Heart right ventricle (tissue), 16 donors: ENCODE results near the gene COL8A2. TPM values are rescaled to one million over a fixed set of nuclear protein-coding genes. Genes with fewer than 3 reads are reported as not detected.

Experiments
- ATAC-seq, 8 donors: fragments of 200-7000 bp; cut with Tn5 transposase; one replicate each; pipeline ENCODE4 v1.9.1; 2020; ENCODE audit warnings: mild to moderate bottlenecking in 8 of 8, moderate library complexity in 8 of 8, moderate number of reproducible peaks in 1 of 8
- DNase-seq, 2 donors: peaks; one replicate each; pipeline ENCODE4 v3.0.0-alpha.2; 2020
- H3K27ac ChIP-seq, 10 donors: fragments of 200-600 bp; sonication (generic) in 2 of 10; one replicate each; pipeline versions ENCODE4 v1.5.0 to v1.8.0; 2020 to 2022; ENCODE audit warnings: mild to moderate bottlenecking in 3 of 10
- H3K27me3 ChIP-seq, 7 donors: fragments of 200-600 bp; one replicate each; pipeline ENCODE4 v1.8.0; 2021 to 2022; ENCODE audit warnings: mild to moderate bottlenecking in 2 of 7
- H3K36me3 ChIP-seq, 9 donors: fragments of 200-600 bp; sonication (generic) in 1 of 9; one replicate each; pipeline versions ENCODE4 v1.5.0 to v1.8.0; 2020 to 2022; ENCODE audit warnings: mild to moderate bottlenecking in 2 of 9
- H3K4me1 ChIP-seq, 9 donors: fragments of 200-600 bp; sonication (generic) in 1 of 9; one replicate each; pipeline versions ENCODE4 v1.5.0 to v1.8.0; 2020 to 2022; ENCODE audit warnings: mild to moderate bottlenecking in 4 of 9
- H3K4me3 ChIP-seq, 10 donors: fragments of 200-600 bp; sonication (generic) in 2 of 10; one replicate each; pipeline versions ENCODE4 v1.5.0 to v1.8.0; 2020 to 2022; ENCODE audit warnings: mild to moderate bottlenecking in 7 of 10, moderate library complexity in 2 of 10
- H3K9me3 ChIP-seq, 11 donors: fragments of 200-600 bp in 10 of 11; sonication (generic) in 2 of 11; one replicate each; pipeline versions ENCODE4 v1.5.0 to v1.8.0; 2013 to 2022; ENCODE audit warnings: mild to moderate bottlenecking in 2 of 11, control low read depth in 1 of 11, moderate library complexity in 1 of 11
- WGBS, 2 donors: extraction: QIAGEN DNeasy Blood & Tissue Kit; methylation state at CpG; one replicate each; pipeline ENCODE4 v1.1.7; 2013; ENCODE audit warnings: inconsistent platforms in 1 of 2; 5-methylcytosine and 5-hydroxymethylcytosine counted together
- intact Hi-C, 10 donors: fragments of 100-400 bp; cut with DNase I; formaldehyde crosslinking; loops; one replicate each; pipeline versions ENCODE4 v1.11.1 to v1.14.2; 2022
- polyA plus RNA-seq, 2 donors: library from polyadenylated mRNA; stranded (reverse); fragments of 200-250 nt; gene quantifications; one replicate each; pipeline ENCODE4 v1.2.3, GENCODE V29; 2013
- total RNA-seq, 10 donors: library from RNA; stranded (reverse); fragmentation: NEBNext Ultra II Directional in 3 of 10; extraction: Animal tissue kit (Norgen Biotek cat#: 25700) in 3 of 10; gene quantifications; one replicate each; pipeline versions ENCODE4 v1.2.1 to v1.2.4, GENCODE V29; 2021 to 2023
- TF ChIP-seq, protein P1 (sequence below), 9 donors: fragments of 200-600 bp; sonication (generic) in 2 of 9; IDR thresholded peaks; one replicate each; pipeline versions ENCODE4 v1.5.0 to v1.8.0; 2021 to 2022; ENCODE audit warnings: antibody characterized with exemption in 9 of 9, mild to moderate bottlenecking in 5 of 9, moderate library complexity in 1 of 9
- donor health status: Arrhythmogenic right ventricular cardiomyopathy.
- donor health status: ischemic (EF 13 %, LVEDD 7.1; RV severe dilation, severe dysfunction).
- donor health status: healthy with polysubstance abuse.
- donor health status: DM: no; HTN: yes; CAD: no.
- donor health status: DM: no; HTN: no; CAD: no.
- donor health status: ischemic (EF 25% LVEDD 6.9; RV normal size, moderate dysfunction).
- donor health status: ischemic (EF 25% LVEDD 5.7; RV mildly dilated, moderate dysfunction).
- donor health status: healthy.
- donor health status: DM: yes; HTN: yes; CAD: no.
- donor health status: Ischemic cardiomyopathy.
- donor health status: ischemic (EF 35%, LVEDD 5.7; RV mildly dilated, moderate dysfunction).
- donor health status: nonischemic (EF 11% LVEDD 7.7; RV severe dilation, severe dysfunction).
- donor health status: DM: yes; HTN: yes; CAD: no.
- donor health status: PGD.
- donor health status: ischemic (EF 29% LVEDD 5.4; RV normal size, mild dysfunction).
- donor health status: nonischemic (EF 23%, LVEDD 6.1; RV moderate dilation, normal function).

The COL8A2 gene
- total and polyA plus RNA-seq, 12 donors, result 0.53 to 2.0 (median 0.73) TPM

DNA sequence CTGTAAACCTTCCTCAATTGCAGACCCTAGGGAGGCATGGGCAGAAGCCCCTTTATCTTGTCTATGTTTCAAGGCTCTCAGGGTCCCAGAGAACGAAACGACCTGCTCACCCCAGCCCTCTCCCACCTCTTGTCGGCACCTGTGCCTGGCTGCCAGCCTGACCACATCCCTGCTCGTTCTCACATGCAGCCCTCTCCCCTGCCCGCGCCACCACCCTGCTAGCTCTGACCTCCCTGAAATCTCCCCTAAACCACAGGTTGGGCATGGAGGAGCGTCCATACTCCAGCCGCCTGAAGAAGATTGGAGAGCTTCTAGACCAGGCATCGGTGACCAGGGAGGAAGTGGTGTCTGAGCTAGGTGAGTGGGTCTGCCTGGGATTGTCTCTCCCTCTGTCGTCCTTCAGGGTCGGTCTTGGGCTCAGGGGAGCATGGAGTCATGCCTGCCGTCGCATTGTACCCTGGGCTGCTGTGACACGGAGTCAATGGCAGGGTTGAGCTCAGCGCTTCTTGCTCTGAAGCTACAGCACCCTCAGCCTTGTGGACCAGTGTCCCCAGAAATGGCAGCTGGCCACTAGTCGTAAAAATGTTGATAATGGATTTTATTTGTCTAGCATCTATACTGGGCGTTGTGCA, 32.7 kb downstream of the COL8A2 start:
- H3K27ac ChIP-seq, result no peak overlapping the region
- H3K4me1 ChIP-seq, result peaks cover 3 to 68% (median 59%) of the 10 kb centered on the region in 9 donors
- peaks cover 0 to 69% (median 26%) of the 10 kb centered on the region in 9 donors for H3K36me3 ChIP-seq
- no peak for DNase-seq
- no peaks in the 10 kb centered on the region for H3K9me3 ChIP-seq
- ATAC-seq, result no peak
- TF ChIP-seq, protein P1, sequence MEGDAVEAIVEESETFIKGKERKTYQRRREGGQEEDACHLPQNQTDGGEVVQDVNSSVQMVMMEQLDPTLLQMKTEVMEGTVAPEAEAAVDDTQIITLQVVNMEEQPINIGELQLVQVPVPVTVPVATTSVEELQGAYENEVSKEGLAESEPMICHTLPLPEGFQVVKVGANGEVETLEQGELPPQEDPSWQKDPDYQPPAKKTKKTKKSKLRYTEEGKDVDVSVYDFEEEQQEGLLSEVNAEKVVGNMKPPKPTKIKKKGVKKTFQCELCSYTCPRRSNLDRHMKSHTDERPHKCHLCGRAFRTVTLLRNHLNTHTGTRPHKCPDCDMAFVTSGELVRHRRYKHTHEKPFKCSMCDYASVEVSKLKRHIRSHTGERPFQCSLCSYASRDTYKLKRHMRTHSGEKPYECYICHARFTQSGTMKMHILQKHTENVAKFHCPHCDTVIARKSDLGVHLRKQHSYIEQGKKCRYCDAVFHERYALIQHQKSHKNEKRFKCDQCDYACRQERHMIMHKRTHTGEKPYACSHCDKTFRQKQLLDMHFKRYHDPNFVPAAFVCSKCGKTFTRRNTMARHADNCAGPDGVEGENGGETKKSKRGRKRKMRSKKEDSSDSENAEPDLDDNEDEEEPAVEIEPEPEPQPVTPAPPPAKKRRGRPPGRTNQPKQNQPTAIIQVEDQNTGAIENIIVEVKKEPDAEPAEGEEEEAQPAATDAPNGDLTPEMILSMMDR (IDR thresholded peaks at IDR 0.05), result no peak
- intact Hi-C loops, result loop anchor here in 4 of 10 donors (10.0 kb wide), 4 partner anchors 123 to 333 kb away; no protein-coding TSS in a partner anchor
- H3K4me3 ChIP-seq, result no peak overlapping the region
- H3K27me3 ChIP-seq, result no peaks in the 10 kb centered on the region
- WGBS, 2 donors, result 93 to 94% methylated on average over 17 of the region's 17 CpGs

DNA sequence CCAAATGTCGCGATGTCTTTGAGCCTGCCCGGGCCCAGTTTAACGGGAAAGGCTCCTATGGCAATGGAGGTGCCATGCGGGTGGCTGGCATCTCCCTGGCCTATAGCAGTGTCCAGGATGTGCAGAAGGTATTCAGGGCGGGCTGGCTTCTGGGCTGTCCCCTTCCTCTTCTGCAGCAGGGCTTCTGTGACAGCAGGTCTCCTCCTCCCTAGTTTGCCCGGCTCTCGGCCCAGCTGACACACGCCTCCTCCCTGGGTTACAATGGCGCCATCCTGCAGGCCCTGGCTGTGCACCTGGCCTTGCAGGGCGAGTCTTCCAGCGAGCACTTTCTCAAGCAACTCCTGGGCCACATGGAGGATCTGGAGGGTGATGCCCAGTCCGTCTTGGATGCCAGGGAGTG, 33.3 kb downstream of the COL8A2 start:
- 95 to 96% methylated on average over 13 of the region's 13 CpGs for WGBS, 2 donors
- Histone ChIP-seq H3K27ac (no peak overlapping the region), H3K27me3 (no peaks in the 10 kb centered on the region), H3K4me1 (peaks cover 3 to 68% (median 59%) of the 10 kb centered on the region in 9 donors), H3K36me3 (peaks cover 0 to 67% (median 26%) of the 10 kb centered on the region in 9 donors), H3K9me3 (no peaks in the 10 kb centered on the region), H3K4me3 (no peak overlapping the region)
- no peak for DNase-seq
- intact Hi-C loops, result loop anchor here in 4 of 10 donors (10.0 kb wide), 4 partner anchors 123 to 333 kb away; no protein-coding TSS in a partner anchor
- ATAC-seq, result no peak
- TF ChIP-seq, protein P1 (IDR thresholded peaks at IDR 0.05), result no peak

DNA sequence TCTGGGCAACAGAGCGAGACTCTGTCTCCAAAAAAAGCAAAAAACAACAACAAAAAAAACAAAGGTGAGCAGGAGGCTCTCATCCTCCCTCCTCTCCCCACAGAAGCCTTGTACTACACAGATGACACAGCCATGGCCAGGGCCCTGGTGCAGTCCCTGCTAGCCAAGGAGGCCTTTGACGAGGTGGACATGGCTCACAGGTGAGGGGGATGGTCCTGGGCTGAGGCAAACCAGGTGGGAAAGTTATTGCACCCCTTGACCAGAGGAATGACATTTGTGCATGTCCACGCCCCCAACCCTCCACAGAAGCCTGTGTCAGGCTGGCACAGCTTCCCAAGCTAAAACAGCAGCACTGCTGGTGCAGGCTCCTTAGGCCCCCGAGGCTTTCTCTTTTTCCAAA, 33.9 kb downstream of the COL8A2 start:
- Histone ChIP-seq H3K27ac (no peak overlapping the region), H3K27me3 (peaks cover 0 to 1% (median 0%) of the 10 kb centered on the region in 7 donors), H3K4me3 (no peak overlapping the region), H3K36me3 (peaks cover 0 to 61% (median 24%) of the 10 kb centered on the region in 9 donors), H3K9me3 (no peaks in the 10 kb centered on the region), H3K4me1 (peaks cover 3 to 64% (median 57%) of the 10 kb centered on the region in 9 donors)
- TF ChIP-seq, protein P1 (IDR thresholded peaks at IDR 0.05), result no peak
- ATAC-seq (no peak), DNase-seq (no peak)
- WGBS, 2 donors, result 93 to 94% methylated on average over 4 of the region's 4 CpGs
- intact Hi-C loops, result loop anchor here in 4 of 10 donors (10.0 kb wide), 4 partner anchors 124 to 334 kb away; no protein-coding TSS in a partner anchor

DNA sequence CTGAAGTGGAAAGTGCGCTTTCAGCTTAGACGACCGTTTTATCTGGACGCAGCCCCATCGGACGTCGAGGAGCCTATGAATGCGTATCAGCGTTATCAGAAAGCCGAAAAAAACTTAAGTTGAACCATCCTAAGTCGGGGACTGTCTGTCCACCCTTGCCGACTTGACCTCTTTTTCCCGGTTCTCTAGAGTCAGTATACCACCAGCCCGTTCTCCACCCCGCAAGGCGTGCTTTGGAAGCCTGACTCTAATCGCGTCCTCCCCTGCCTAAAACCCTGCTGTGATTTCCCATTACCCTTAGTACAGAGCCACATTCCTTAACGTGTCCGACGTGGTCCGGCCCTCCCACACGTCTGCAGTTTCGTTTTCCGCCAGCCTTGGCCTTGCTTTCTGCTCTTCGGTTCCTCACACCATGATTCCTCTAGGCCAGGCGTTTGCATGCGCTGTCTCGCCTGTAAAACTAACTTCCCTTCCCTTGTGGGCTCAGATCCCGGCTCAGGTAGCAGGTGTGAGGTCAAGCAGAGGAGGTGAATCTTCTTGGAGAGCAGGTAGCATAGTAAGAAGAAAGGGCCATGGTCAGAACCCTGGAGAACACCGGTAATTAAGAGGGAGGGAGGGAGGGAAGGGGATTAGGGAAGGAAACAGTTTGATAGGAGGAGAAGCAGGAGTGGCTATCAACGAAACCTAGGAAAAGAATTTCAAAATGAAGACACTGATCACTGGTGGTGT, 35.5 kb downstream of the COL8A2 start:
- intact Hi-C loops, result loop anchor here in 7 of 10 donors (5.0 to 10.0 kb wide), 7 partner anchors 125 to 335 kb away; partner anchors contain the start of genes AGO1 (in 2 of the 7) and AGO3 (in 1 of the 7)
- peak overlapping the region; percentile 74 to 98 (median 90) for H3K27ac ChIP-seq
- DNase-seq, result no peak
- no peak for ATAC-seq
- peak overlapping the region; percentile 81 to 99 (median 92) for H3K4me3 ChIP-seq
- peaks cover 3 to 53% (median 46%) of the 10 kb centered on the region in 9 donors for H3K4me1 ChIP-seq
- WGBS, 2 donors, result 8% methylated on average over 32 of the region's 32 CpGs
- TF ChIP-seq, protein P1 (IDR thresholded peaks at IDR 0.05), result no peak
- peaks cover under 1 to 16% (median 13%) of the 10 kb centered on the region in 7 donors for H3K27me3 ChIP-seq
- H3K36me3 ChIP-seq, result peaks cover 0 to 46% (median 24%) of the 10 kb centered on the region in 9 donors
- H3K9me3 ChIP-seq, result no peaks in the 10 kb centered on the region
